OCI-LY1 (cell line): ENCODE data around the gene LRRC42.

Experiments used
- H2AFZ ChIP-seq: fragments of 200-600 bp; sonication (generic), shearing (Covaris generic); 2 replicates; pipeline ENCODE4 v1.6.0; 2014; ENCODE audit warnings: antibody characterized with exemption, mild to moderate bottlenecking, low read length
- H3F3A ChIP-seq: fragments of 200-600 bp; sonication (generic), shearing (Covaris generic); 2 replicates; pipeline ENCODE4 v1.6.0; 2014; ENCODE audit warnings: mild to moderate bottlenecking, antibody characterized with exemption, low read length, moderate library complexity; ENCODE audit not compliant: insufficient read depth
- H3K27ac ChIP-seq: fragments of 200-600 bp; sonication (generic); 2 replicates; pipeline ENCODE4 v1.5.1; 2014; ENCODE audit warnings: low read length, mixed run types, mild to moderate bottlenecking, low read depth; ENCODE audit not compliant: poor library complexity, severe bottlenecking
- H3K27me3 ChIP-seq: fragments of 200-600 bp; sonication (generic); 2 replicates; pipeline ENCODE4 v1.6.0; 2014; ENCODE audit warnings: antibody characterized with exemption, mild to moderate bottlenecking, low read length, moderate library complexity; ENCODE audit not compliant: insufficient read depth
- H3K36me3 ChIP-seq: fragments of 200-600 bp; sonication (generic); 2 replicates; pipeline ENCODE4 v1.6.1; 2014; ENCODE audit warnings: mild to moderate bottlenecking, antibody characterized with exemption, low read length, moderate library complexity, mixed read lengths; ENCODE audit not compliant: insufficient read depth
- H3K4me1 ChIP-seq: fragments of 200-600 bp; sonication (generic); 2 replicates; pipeline ENCODE4 v1.5.1; 2014; ENCODE audit warnings: mild to moderate bottlenecking, low read length, moderate library complexity; ENCODE audit not compliant: insufficient read depth, severe bottlenecking
- H3K4me2 ChIP-seq: fragments of 200-600 bp; sonication (generic), shearing (Covaris generic); 2 replicates; pipeline ENCODE4 v1.6.1; 2014; ENCODE audit warnings: low read length
- H3K4me3 ChIP-seq: fragments of 200-600 bp; sonication (generic); 2 replicates; pipeline ENCODE4 v1.5.1; 2014; ENCODE audit warnings: low read length, low read depth, mild to moderate bottlenecking, mixed read lengths; ENCODE audit not compliant: poor library complexity, severe bottlenecking
- H3K79me2 ChIP-seq: fragments of 200-600 bp; shearing (Covaris generic); 2 replicates; pipeline ENCODE4 v1.6.1; 2016; ENCODE audit warnings: mixed run types, low read length, mixed read lengths; ENCODE audit not compliant: insufficient read depth
- H3K9ac ChIP-seq: fragments of 200-600 bp; sonication (generic), shearing (Covaris generic); 2 replicates; pipeline ENCODE4 v1.6.1; 2014; ENCODE audit warnings: mild to moderate bottlenecking, low read length, mixed read lengths
- H3K9me2 ChIP-seq: fragments of 200-600 bp; sonication (generic), shearing (Covaris generic); 2 replicates; pipeline ENCODE4 v1.6.1; 2014; ENCODE audit warnings: low read depth, mild to moderate bottlenecking, low read length, mixed read lengths
- H3K9me3 ChIP-seq: fragments of 200-600 bp; shearing (Covaris generic); 2 replicates; pipeline ENCODE4 v1.6.1; 2014; ENCODE audit warnings: low read length, mixed read lengths
- H4K20me1 ChIP-seq: fragments of 200-600 bp; sonication (generic), shearing (Covaris generic); 2 replicates; pipeline ENCODE4 v1.6.0; 2016; ENCODE audit warnings: mild to moderate bottlenecking, low read length; ENCODE audit not compliant: insufficient read depth
- CTCF ChIP-seq: fragments of 200-600 bp; sonication (generic), shearing (Covaris generic); IDR thresholded peaks from 2 replicates; pipeline ENCODE4 v1.5.1; 2017; ENCODE audit warnings: mild to moderate bottlenecking, antibody characterized with exemption, low read length, moderate library complexity, mixed read lengths
- EZH2 ChIP-seq: fragments of 200-600 bp; sonication (generic), shearing (Covaris generic); IDR thresholded peaks from 2 replicates; pipeline ENCODE4 v1.8.0; 2017; ENCODE audit warnings: borderline replicate concordance, mixed run types, mild to moderate bottlenecking, antibody characterized with exemption, low read length, moderate library complexity, mixed read lengths

The LRRC42 gene

GRCh38 chr1:53906121-53906520 lies 40.0 kb upstream of the LRRC42 start:
- Histone ChIP-seq H3K27ac (no peak overlapping the region), H3K4me2 (no peak overlapping the region), H3K27me3 (no peaks in the 10 kb centered on the region), H3K4me1 (no peaks in the 10 kb centered on the region), H3F3A (no peaks in the 10 kb centered on the region), H2AFZ (no peak overlapping the region), H3K9ac (no peak overlapping the region), H3K4me3 (no peak overlapping the region), H3K36me3 (no peaks in the 10 kb centered on the region), H3K79me2 (no peaks in the 10 kb centered on the region), H3K9me3 (no peaks in the 10 kb centered on the region), H3K9me2 (no peaks in the 10 kb centered on the region), H4K20me1 (no peaks in the 10 kb centered on the region)
- TF ChIP-seq EZH2, result no peak
- TF ChIP-seq CTCF, result no peak

- Histone ChIP-seq H3K9ac (no peak overlapping the region), H3K27ac (no peak overlapping the region), H3K27me3 (no peaks in the 10 kb centered on the region), H3K9me3 (no peaks in the 10 kb centered on the region), H2AFZ (no peak overlapping the region), H3K4me2 (no peak overlapping the region), H3K4me3 (no peak overlapping the region), H3K79me2 (no peaks in the 10 kb centered on the region), H3F3A (no peaks in the 10 kb centered on the region), H3K4me1 (no peaks in the 10 kb centered on the region), H3K9me2 (no peaks in the 10 kb centered on the region), H4K20me1 (no peaks in the 10 kb centered on the region), H3K36me3 (no peaks in the 10 kb centered on the region)
- TF ChIP-seq EZH2 (no peak), CTCF (no peak)
Observed at GRCh38 chr1:53909946-53910345, 36.2 kb upstream of the LRRC42 start.

- Histone ChIP-seq H3K9ac (no peak overlapping the region), H3K4me3 (no peak overlapping the region), H3K79me2 (no peaks in the 10 kb centered on the region), H3F3A (no peaks in the 10 kb centered on the region), H3K27ac (no peak overlapping the region), H3K4me1 (no peaks in the 10 kb centered on the region), H3K9me2 (no peaks in the 10 kb centered on the region), H3K36me3 (no peaks in the 10 kb centered on the region), H2AFZ (no peak overlapping the region), H3K4me2 (no peak overlapping the region), H4K20me1 (no peaks in the 10 kb centered on the region), H3K27me3 (no peaks in the 10 kb centered on the region), H3K9me3 (no peaks in the 10 kb centered on the region)
- TF ChIP-seq EZH2 (no peak), CTCF (no peak)
Observed at GRCh38 chr1:53911442-53911841, 34.7 kb upstream of the LRRC42 start.
